ENCODE results near the gene PCDH18. TPM values are rescaled to one million over a fixed set of nuclear protein-coding genes. Genes with fewer than 3 reads are reported as not detected.
"Not testable (repeated sequence)": the region's sequence is repeated elsewhere in the genome, so short reads cannot be mapped to it uniquely, and the experiment has no call there.

The PCDH18 gene
- total RNA-seq, 1 donor from 2014 or later = 4.9 TPM

DNA sequence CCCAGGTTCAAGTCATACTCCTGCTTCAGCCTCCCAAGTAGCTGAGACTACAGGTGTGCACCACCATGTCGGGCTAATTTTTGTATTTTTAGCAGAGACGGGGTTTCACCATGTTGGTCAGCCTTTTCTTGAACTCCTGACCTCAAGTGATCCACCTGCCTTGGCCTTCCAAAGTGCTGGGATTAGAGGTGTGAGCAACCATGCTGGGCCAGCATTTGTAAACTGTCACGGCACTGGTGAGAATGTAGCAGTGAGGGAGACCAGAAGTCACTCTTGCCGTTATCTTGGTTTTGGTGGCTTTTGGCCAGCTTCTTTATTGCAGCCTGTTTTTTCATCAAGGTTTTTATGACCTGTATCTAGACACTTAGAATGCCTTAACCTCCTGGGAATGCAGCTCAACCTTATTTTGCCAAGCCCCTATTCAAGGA, 22.4 kb downstream of the PCDH18 start:
- H3K9ac ChIP-seq (ENCODE audit: low read length) = no peak overlapping the region
- no peaks in the 10 kb centered on the region for H3K27me3 Mint-ChIP-seq (ENCODE audit: low read depth, unreplicated experiment)
- H3K27me3 ChIP-seq (ENCODE audit: insufficient read depth, low read length) = no peaks in the 10 kb centered on the region
- H3K4me3 ChIP-seq (ENCODE audit: insufficient read depth, low read depth, low read length) = no peak overlapping the region
- no peaks in the 10 kb centered on the region for H3K79me2 ChIP-seq (ENCODE audit: insufficient read depth, low read length)
- no peak overlapping the region for H3K4me3 Mint-ChIP-seq (ENCODE audit: unreplicated experiment)
- peak; percentile 69 for FAIRE-seq
- no peak overlapping the region for H2AFZ ChIP-seq (ENCODE audit: low read depth, low read length)
- H3K27ac ChIP-seq (ENCODE audit: low read depth, low read length) = no peak overlapping the region
- no peaks in the 10 kb centered on the region for H3K9me3 ChIP-seq (ENCODE audit: insufficient read depth, low read depth, low read length)
- peaks cover 3% of the 10 kb centered on the region for H3K9me3 Mint-ChIP-seq (ENCODE audit: unreplicated experiment)
- no peaks in the 10 kb centered on the region for H3K36me3 ChIP-seq (ENCODE audit: insufficient read depth, low read length)
- TF ChIP-seq EZH2 (IDR thresholded peaks at IDR 0.05; ENCODE audit: insufficient read depth, low read length) = no peak
- no peak for TF ChIP-seq CTCF (IDR thresholded peaks at IDR 0.05; ENCODE audit: insufficient read depth, low read depth, low read length)
- H3K4me1 Mint-ChIP-seq (ENCODE audit: low read depth, unreplicated experiment) = peaks cover 13% of the 10 kb centered on the region
- H3K36me3 Mint-ChIP-seq (ENCODE audit: low read depth, unreplicated experiment) = no peaks in the 10 kb centered on the region
- no peak overlapping the region for H3K4me2 ChIP-seq (ENCODE audit: low read length)
- H4K20me1 ChIP-seq (ENCODE audit: insufficient read depth, low read length) = no peaks in the 10 kb centered on the region
- peaks cover 3% of the 10 kb centered on the region for H3K4me1 ChIP-seq (ENCODE audit: insufficient read depth, low read length)
- peak; percentile 54 for DNase-seq (ENCODE audit: low read depth)
- no peak overlapping the region for H3K27ac Mint-ChIP-seq (ENCODE audit: unreplicated experiment)

- Histone ChIP-seq H3K4me1 (ENCODE audit: insufficient read depth, low read length) (no peaks in the 10 kb centered on the region), H3K4me3 (ENCODE audit: insufficient read depth, low read depth, low read length) (no peak overlapping the region), H3K36me3 (ENCODE audit: insufficient read depth, low read length) (no peaks in the 10 kb centered on the region), H2AFZ (ENCODE audit: low read depth, low read length) (no peak overlapping the region), H3K27me3 (ENCODE audit: insufficient read depth, low read length) (no peaks in the 10 kb centered on the region), H3K9me3 (ENCODE audit: insufficient read depth, low read depth, low read length) (no peaks in the 10 kb centered on the region), H4K20me1 (ENCODE audit: insufficient read depth, low read length) (no peaks in the 10 kb centered on the region), H3K4me2 (ENCODE audit: low read length) (no peak overlapping the region), H3K9ac (ENCODE audit: low read length) (no peak overlapping the region), H3K79me2 (ENCODE audit: insufficient read depth, low read length) (no peaks in the 10 kb centered on the region), H3K27ac (ENCODE audit: low read depth, low read length) (no peak overlapping the region)
- DNase-seq (ENCODE audit: low read depth) (no peak), FAIRE-seq (no peak)
- Mint-ChIP-seq H3K36me3 (ENCODE audit: low read depth, unreplicated experiment) (no peaks in the 10 kb centered on the region), H3K9me3 (ENCODE audit: unreplicated experiment) (no peaks in the 10 kb centered on the region), H3K27ac (ENCODE audit: unreplicated experiment) (no peak overlapping the region), H3K4me3 (ENCODE audit: unreplicated experiment) (no peak overlapping the region), H3K4me1 (ENCODE audit: low read depth, unreplicated experiment) (no peaks in the 10 kb centered on the region), H3K27me3 (ENCODE audit: low read depth, unreplicated experiment) (no peaks in the 10 kb centered on the region)
- TF ChIP-seq EZH2 (IDR thresholded peaks at IDR 0.05; ENCODE audit: insufficient read depth, low read length) (no peak), CTCF (IDR thresholded peaks at IDR 0.05; ENCODE audit: insufficient read depth, low read depth, low read length) (no peak)
Observed at GRCh38 chr4:137502339-137503129, 29.8 kb downstream of the PCDH18 start.

GRCh38 chr4:137496267-137496666, 36.0 kb downstream of the PCDH18 start:
- not testable (repeated sequence) for H3K79me2 ChIP-seq (ENCODE audit: insufficient read depth, low read length); H3K4me1 Mint-ChIP-seq (ENCODE audit: low read depth, unreplicated experiment); H3K36me3 ChIP-seq (ENCODE audit: insufficient read depth, low read length); H3K27me3 ChIP-seq (ENCODE audit: insufficient read depth, low read length); H3K27me3 Mint-ChIP-seq (ENCODE audit: low read depth, unreplicated experiment); H3K4me3 ChIP-seq (ENCODE audit: insufficient read depth, low read depth, low read length); H3K36me3 Mint-ChIP-seq (ENCODE audit: low read depth, unreplicated experiment); H3K27ac Mint-ChIP-seq (ENCODE audit: unreplicated experiment); H2AFZ ChIP-seq (ENCODE audit: low read depth, low read length); FAIRE-seq; DNase-seq (ENCODE audit: low read depth); H3K4me2 ChIP-seq (ENCODE audit: low read length); H3K27ac ChIP-seq (ENCODE audit: low read depth, low read length); H3K9ac ChIP-seq (ENCODE audit: low read length); H3K4me3 Mint-ChIP-seq (ENCODE audit: unreplicated experiment); H3K9me3 Mint-ChIP-seq (ENCODE audit: unreplicated experiment); H4K20me1 ChIP-seq (ENCODE audit: insufficient read depth, low read length); H3K9me3 ChIP-seq (ENCODE audit: insufficient read depth, low read depth, low read length); H3K4me1 ChIP-seq (ENCODE audit: insufficient read depth, low read length)

All from astrocyte (in vitro differentiated cells and primary cell).